ENCODE results near the gene LRCH3. TPM values are rescaled to one million over a fixed set of nuclear protein-coding genes. Genes with fewer than 3 reads are reported as not detected.
"Not testable (repeated sequence)": the region's sequence is repeated elsewhere in the genome, so short reads cannot be mapped to it uniquely, and the experiment has no call there.

The LRCH3 gene
- polyA plus RNA-seq, 2 donors: 7.0 to 13.1 TPM

DNA sequence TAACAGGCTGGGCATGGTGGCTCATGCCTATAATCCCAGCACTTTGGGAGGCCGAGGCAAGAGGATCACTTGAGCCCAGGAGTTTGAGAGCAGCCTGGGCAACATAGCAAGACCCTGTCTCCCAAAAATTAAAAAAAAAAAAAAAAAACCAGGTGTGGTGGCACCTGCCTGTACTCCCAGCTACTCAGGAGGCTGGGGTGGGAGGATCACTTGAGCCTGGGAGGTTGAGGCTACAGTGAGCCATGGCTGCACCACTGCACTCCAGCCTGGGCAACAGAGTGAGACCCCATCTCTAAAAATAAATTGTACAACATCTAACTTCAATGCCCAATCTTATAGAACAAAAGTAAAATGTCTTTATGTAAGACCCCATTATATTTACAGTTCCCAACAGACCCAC lies 95.0 kb downstream of the LRCH3 start:
- not testable (repeated sequence) for H3K4me1 ChIP-seq (ENCODE audit: control insufficient read depth in 2 of 2, insufficient read depth in 2 of 2, low read length in 1 of 2); H3K4me3 ChIP-seq (ENCODE audit: low read depth in 1 of 2, low read length in 2 of 2); H3K36me3 ChIP-seq (ENCODE audit: control insufficient read depth in 2 of 2, insufficient read depth in 2 of 2, low read length in 1 of 2); H3K27me3 ChIP-seq (ENCODE audit: control insufficient read depth in 1 of 2, insufficient read depth in 2 of 2, low read length in 2 of 2); H3K27ac ChIP-seq (ENCODE audit: low read depth in 2 of 2, low read length in 1 of 2); H3K9me3 ChIP-seq (ENCODE audit: control insufficient read depth in 2 of 2, insufficient read depth in 1 of 2, low read depth in 1 of 2, low read length in 1 of 2)
- WGBS, 2 donors: 91 to 94% methylated on average over 1 of the region's 1 CpG

DNA sequence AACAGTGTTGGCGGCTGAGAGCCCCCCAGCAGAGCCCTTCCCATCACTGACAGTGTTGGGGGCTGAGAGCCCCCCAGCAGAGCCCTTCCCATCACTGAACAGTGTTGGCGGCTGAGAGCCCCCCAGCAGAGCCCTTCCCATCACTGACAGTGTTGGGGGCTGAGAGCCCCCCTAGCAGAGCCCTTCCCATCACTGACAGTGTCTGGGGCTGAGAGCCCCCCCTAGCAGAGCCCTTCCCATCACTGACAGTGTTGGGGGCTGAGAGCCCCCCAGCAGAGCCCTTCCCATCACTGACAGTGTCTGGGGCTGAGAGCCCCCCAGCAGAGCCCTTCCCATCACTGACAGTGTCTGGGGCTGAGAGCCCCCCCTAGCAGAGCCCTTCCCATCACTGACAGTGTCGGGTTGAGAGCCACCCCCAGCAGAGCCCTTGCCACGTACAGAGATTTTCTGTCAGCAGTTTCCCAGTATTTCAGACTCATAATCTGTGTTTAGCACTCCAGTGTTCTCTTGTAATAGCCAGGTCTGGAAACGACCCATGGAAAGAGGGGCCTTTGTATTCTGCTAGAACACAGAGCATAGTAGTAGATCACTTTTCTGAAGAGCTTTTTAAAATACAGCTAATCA lies 96.5 kb downstream of the LRCH3 start:
- not testable (repeated sequence) for H3K36me3 ChIP-seq (ENCODE audit: control insufficient read depth in 2 of 2, insufficient read depth in 2 of 2, low read length in 1 of 2); H3K27me3 ChIP-seq (ENCODE audit: control insufficient read depth in 1 of 2, insufficient read depth in 2 of 2, low read length in 2 of 2); H3K4me3 ChIP-seq (ENCODE audit: low read depth in 1 of 2, low read length in 2 of 2); H3K4me1 ChIP-seq (ENCODE audit: control insufficient read depth in 2 of 2, insufficient read depth in 2 of 2, low read length in 1 of 2); H3K9me3 ChIP-seq (ENCODE audit: control insufficient read depth in 2 of 2, insufficient read depth in 1 of 2, low read depth in 1 of 2, low read length in 1 of 2); H3K27ac ChIP-seq (ENCODE audit: low read depth in 2 of 2, low read length in 1 of 2)
- WGBS, 2 donors: 71 to 75% methylated on average over 5 of the region's 5 CpGs

DNA sequence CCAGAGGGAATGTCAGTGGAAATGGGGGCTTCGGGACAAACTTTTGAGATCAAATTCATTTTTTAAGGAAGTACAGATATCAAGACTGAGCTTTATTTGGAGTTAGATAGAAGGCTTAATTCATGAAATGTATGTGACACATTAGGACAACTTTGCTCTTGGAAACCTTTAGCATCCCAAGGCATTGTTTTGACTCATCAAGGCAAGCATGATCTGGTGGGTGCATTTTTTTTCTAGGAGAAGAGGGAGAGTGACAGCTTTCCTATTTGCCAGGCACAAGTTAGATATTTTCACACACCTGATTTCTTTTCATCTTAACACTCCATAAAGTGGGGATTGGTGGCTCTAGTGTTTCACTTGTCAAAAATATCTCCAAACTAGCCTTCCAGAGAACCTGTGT lies 97.5 kb downstream of the LRCH3 start:
- Histone ChIP-seq H3K4me3 (ENCODE audit: low read depth in 1 of 2, low read length in 2 of 2) (no peak overlapping the region), H3K27me3 (ENCODE audit: control insufficient read depth in 1 of 2, insufficient read depth in 2 of 2, low read length in 2 of 2) (no peaks in the 10 kb centered on the region), H3K36me3 (ENCODE audit: control insufficient read depth in 2 of 2, insufficient read depth in 2 of 2, low read length in 1 of 2) (peaks cover 0 to 3% of the 10 kb centered on the region in 2 donors), H3K4me1 (ENCODE audit: control insufficient read depth in 2 of 2, insufficient read depth in 2 of 2, low read length in 1 of 2) (no peaks in the 10 kb centered on the region), H3K27ac (ENCODE audit: low read depth in 2 of 2, low read length in 1 of 2) (no peak overlapping the region), H3K9me3 (ENCODE audit: control insufficient read depth in 2 of 2, insufficient read depth in 1 of 2, low read depth in 1 of 2, low read length in 1 of 2) (no peaks in the 10 kb centered on the region)
- 88 to 91% methylated on average over 1 of the region's 1 CpG for WGBS, 2 donors

DNA sequence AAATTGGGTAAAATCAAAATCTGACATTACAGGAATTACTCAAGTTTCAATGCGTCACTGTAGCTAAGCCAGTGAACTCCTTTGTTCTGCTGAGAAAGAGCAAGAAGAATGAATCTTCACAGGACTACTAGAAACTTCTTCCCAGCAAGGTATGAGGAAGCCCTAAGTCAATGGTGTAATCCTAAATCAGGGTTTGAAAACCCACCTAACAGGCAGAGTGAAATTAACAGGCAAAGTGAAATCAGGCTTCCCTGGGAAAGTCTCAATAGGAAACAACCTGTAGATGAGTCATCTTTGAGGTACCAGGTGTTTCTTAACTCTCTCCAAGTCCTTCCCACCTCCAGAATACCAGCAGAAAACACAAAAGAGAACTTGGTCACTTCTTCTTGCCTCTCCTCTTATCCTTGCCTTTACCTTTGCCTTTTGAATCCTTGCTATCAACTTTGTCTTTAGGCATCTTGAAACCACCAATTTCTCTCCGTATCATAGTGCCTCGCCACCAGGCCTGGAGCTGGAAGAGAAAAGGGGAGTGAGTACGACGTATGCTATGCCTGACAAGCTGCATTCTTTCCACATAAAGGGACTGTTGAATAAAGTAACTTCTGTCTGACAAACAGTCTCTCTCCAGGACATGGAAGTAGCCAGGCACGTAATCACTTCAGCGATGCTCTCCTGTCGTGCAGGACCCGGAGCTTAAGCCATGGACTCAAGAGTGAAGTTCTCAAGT lies 98.3 kb downstream of the LRCH3 start:
- Histone ChIP-seq H3K36me3 (ENCODE audit: control insufficient read depth in 2 of 2, insufficient read depth in 2 of 2, low read length in 1 of 2) (peaks cover 0 to 3% of the 10 kb centered on the region in 2 donors), H3K9me3 (ENCODE audit: control insufficient read depth in 2 of 2, insufficient read depth in 1 of 2, low read depth in 1 of 2, low read length in 1 of 2) (no peaks in the 10 kb centered on the region), H3K27me3 (ENCODE audit: control insufficient read depth in 1 of 2, insufficient read depth in 2 of 2, low read length in 2 of 2) (no peaks in the 10 kb centered on the region), H3K4me1 (ENCODE audit: control insufficient read depth in 2 of 2, insufficient read depth in 2 of 2, low read length in 1 of 2) (no peaks in the 10 kb centered on the region), H3K4me3 (ENCODE audit: low read depth in 1 of 2, low read length in 2 of 2) (no peak overlapping the region), H3K27ac (ENCODE audit: low read depth in 2 of 2, low read length in 1 of 2) (peak overlapping the region; percentile 40 to 77)
- WGBS, 2 donors: 75% methylated on average over 9 of the region's 9 CpGs

DNA sequence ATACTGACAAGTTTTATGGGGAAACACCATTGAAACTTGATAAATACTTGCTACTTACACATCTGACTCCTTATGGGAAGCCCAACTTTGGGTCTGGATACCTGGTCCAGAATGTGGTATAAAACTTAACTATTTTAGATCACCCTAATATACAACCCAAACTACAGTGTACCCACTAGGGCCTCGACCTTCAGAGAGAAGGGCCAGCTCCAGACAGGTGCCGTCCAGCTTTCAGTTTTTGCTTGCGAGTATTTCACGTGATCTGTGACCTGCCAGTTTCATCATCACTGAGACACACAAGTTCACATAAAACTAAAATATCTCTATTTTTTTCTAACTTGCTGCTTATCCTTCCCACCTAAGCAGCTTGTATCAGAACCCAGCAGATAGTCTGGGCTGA lies 99.6 kb downstream of the LRCH3 start:
- WGBS, 2 donors: 93 to 95% methylated on average over 4 of the region's 4 CpGs
- Histone ChIP-seq H3K36me3 (ENCODE audit: control insufficient read depth in 2 of 2, insufficient read depth in 2 of 2, low read length in 1 of 2) (no peaks in the 10 kb centered on the region), H3K27me3 (ENCODE audit: control insufficient read depth in 1 of 2, insufficient read depth in 2 of 2, low read length in 2 of 2) (no peaks in the 10 kb centered on the region), H3K9me3 (ENCODE audit: control insufficient read depth in 2 of 2, insufficient read depth in 1 of 2, low read depth in 1 of 2, low read length in 1 of 2) (no peaks in the 10 kb centered on the region), H3K4me1 (ENCODE audit: control insufficient read depth in 2 of 2, insufficient read depth in 2 of 2, low read length in 1 of 2) (no peaks in the 10 kb centered on the region), H3K27ac (ENCODE audit: low read depth in 2 of 2, low read length in 1 of 2) (no peak overlapping the region), H3K4me3 (ENCODE audit: low read depth in 1 of 2, low read length in 2 of 2) (no peak overlapping the region)

DNA sequence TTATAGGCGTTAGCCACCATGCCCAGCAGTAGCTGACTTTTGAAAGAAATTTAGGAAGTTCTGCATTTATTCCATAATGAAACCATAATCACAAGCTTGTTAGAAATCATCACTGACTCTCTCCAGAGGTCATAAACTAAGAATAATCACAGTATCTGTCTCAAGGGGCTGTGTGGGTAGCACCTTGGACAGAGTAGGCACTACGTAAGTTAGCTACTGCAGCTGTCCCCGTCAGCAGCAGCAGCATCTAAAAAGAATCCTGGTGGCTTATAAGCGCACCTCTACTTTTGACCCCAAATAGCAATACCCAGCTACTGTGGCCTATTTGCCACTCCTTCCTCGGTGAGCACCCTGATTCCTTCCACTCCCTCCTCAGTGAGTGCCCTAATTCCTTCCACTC lies 101.1 kb downstream of the LRCH3 start:
- no peaks in the 10 kb centered on the region for H3K36me3 ChIP-seq (ENCODE audit: control insufficient read depth in 2 of 2, insufficient read depth in 2 of 2, low read length in 1 of 2)
- H3K9me3 ChIP-seq (ENCODE audit: control insufficient read depth in 2 of 2, insufficient read depth in 1 of 2, low read depth in 1 of 2, low read length in 1 of 2): no peaks in the 10 kb centered on the region
- H3K27ac ChIP-seq (ENCODE audit: low read depth in 2 of 2, low read length in 1 of 2): no peak overlapping the region
- WGBS, 2 donors: 92 to 96% methylated on average over 5 of the region's 5 CpGs
- H3K4me3 ChIP-seq (ENCODE audit: low read depth in 1 of 2, low read length in 2 of 2): no peak overlapping the region
- no peaks in the 10 kb centered on the region for H3K4me1 ChIP-seq (ENCODE audit: control insufficient read depth in 2 of 2, insufficient read depth in 2 of 2, low read length in 1 of 2)
- no peaks in the 10 kb centered on the region for H3K27me3 ChIP-seq (ENCODE audit: control insufficient read depth in 1 of 2, insufficient read depth in 2 of 2, low read length in 2 of 2)

DNA sequence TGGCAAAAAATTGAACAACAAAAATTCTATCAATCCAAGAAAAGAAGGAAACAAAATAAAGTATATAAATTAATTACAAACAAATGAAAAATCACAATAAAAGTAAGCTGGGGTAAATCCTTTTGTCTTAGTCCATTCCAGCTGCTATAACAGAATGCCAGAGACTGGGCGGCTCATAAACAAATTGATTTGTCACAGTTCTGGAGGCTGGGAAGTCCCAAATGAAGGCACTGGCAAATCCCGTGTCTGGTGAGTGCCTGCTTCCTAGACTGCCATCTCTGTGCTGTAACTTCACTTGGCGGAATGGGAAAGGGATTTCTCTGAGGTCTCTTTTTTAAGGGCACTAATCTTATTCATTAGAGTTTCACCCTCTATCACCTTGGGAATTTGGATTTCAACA lies 105.4 kb downstream of the LRCH3 start:
- 89 to 92% methylated on average over 3 of the region's 3 CpGs for WGBS, 2 donors
- H3K9me3 ChIP-seq (ENCODE audit: control insufficient read depth in 2 of 2, insufficient read depth in 1 of 2, low read depth in 1 of 2, low read length in 1 of 2): no peaks in the 10 kb centered on the region
- no peak overlapping the region for H3K27ac ChIP-seq (ENCODE audit: low read depth in 2 of 2, low read length in 1 of 2)

DNA sequence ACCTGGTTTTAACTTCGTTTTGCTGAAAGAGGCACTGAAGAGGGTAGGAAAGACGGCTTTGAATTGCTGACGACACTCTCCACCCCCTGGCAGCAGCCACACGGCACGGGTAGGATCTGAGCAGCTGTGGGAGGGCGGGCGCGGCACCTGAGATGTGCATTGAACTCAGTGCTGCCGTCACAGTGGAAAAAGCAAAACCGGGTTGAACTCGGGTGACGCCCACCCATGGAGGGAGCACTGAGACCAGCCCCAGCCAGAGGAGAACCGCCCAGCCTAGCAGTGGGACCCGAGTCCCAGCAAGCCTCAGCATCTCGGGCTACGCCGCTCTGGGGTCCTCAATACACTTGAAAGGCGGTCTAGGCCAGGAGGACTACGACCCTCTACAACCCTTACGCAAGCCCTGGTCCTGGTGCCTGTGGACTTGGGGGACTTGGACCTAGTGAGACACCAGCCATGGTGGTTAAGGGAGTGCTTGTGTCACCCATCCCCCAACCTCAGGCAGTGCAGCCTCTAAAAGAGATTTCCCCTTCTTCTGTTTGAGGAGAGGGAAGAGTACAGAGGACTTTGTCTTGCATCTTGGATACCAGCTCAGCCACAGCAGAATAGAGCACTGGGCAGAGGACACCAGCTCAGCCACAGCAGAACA lies 108.9 kb downstream of the LRCH3 start:
- WGBS, 2 donors: 69 to 78% methylated on average over 20 of the region's 20 CpGs

More for the DNA sequence above, 105.4 kb downstream of the LRCH3 start:
- H3K36me3 ChIP-seq (ENCODE audit: control insufficient read depth in 2 of 2, insufficient read depth in 2 of 2, low read length in 1 of 2): no peaks in the 10 kb centered on the region
- no peaks in the 10 kb centered on the region for H3K27me3 ChIP-seq (ENCODE audit: control insufficient read depth in 1 of 2, insufficient read depth in 2 of 2, low read length in 2 of 2)
- no peak overlapping the region for H3K4me3 ChIP-seq (ENCODE audit: low read depth in 1 of 2, low read length in 2 of 2)
- H3K4me1 ChIP-seq (ENCODE audit: control insufficient read depth in 2 of 2, insufficient read depth in 2 of 2, low read length in 1 of 2): no peaks in the 10 kb centered on the region

DNA sequence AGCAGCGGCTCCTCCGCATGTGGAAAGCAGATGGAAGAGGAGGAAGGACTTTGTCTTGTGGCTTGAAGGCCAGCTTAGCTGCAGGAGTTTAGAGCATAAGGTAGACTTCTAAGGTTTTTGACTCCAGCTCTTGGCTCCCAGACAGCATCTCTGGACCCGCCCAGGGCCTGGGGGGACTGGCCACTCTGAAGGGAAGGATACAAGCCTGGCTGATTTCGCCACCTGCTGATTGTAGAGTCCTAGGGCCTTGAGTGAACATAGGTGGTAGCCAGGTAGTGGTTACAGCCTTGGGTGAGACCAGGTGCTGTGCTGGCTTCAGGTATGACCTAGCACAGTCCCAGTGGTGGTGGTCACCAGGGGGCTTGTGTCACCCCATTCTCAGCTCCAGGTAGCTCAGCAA lies 110.6 kb downstream of the LRCH3 start:
- H3K4me1 ChIP-seq (ENCODE audit: control insufficient read depth in 2 of 2, insufficient read depth in 2 of 2, low read length in 1 of 2): no peaks in the 10 kb centered on the region
- no peak overlapping the region for H3K4me3 ChIP-seq (ENCODE audit: low read depth in 1 of 2, low read length in 2 of 2)
- H3K36me3 ChIP-seq (ENCODE audit: control insufficient read depth in 2 of 2, insufficient read depth in 2 of 2, low read length in 1 of 2): no peaks in the 10 kb centered on the region
- no peaks in the 10 kb centered on the region for H3K9me3 ChIP-seq (ENCODE audit: control insufficient read depth in 2 of 2, insufficient read depth in 1 of 2, low read depth in 1 of 2, low read length in 1 of 2)
- no peak overlapping the region for H3K27ac ChIP-seq (ENCODE audit: low read depth in 2 of 2, low read length in 1 of 2)
- no peaks in the 10 kb centered on the region for H3K27me3 ChIP-seq (ENCODE audit: control insufficient read depth in 1 of 2, insufficient read depth in 2 of 2, low read length in 2 of 2)
- WGBS, 2 donors: 82 to 93% methylated on average over 4 of the region's 4 CpGs

More for the DNA sequence above, 108.9 kb downstream of the LRCH3 start:
- no peaks in the 10 kb centered on the region for H3K36me3 ChIP-seq (ENCODE audit: control insufficient read depth in 2 of 2, insufficient read depth in 2 of 2, low read length in 1 of 2)
- no peaks in the 10 kb centered on the region for H3K27me3 ChIP-seq (ENCODE audit: control insufficient read depth in 1 of 2, insufficient read depth in 2 of 2, low read length in 2 of 2)
- H3K9me3 ChIP-seq (ENCODE audit: control insufficient read depth in 2 of 2, insufficient read depth in 1 of 2, low read depth in 1 of 2, low read length in 1 of 2): no peaks in the 10 kb centered on the region
- H3K4me1 ChIP-seq (ENCODE audit: control insufficient read depth in 2 of 2, insufficient read depth in 2 of 2, low read length in 1 of 2): no peaks in the 10 kb centered on the region
- no peak overlapping the region for H3K27ac ChIP-seq (ENCODE audit: low read depth in 2 of 2, low read length in 1 of 2)
- H3K4me3 ChIP-seq (ENCODE audit: low read depth in 1 of 2, low read length in 2 of 2): no peak overlapping the region
